ENCODE results near the gene HORMAD1. TPM values are rescaled to one million over a fixed set of nuclear protein-coding genes. Genes with fewer than 3 reads are reported as not detected.

HORMAD1 gene
- total and polyA plus RNA-seq, 2 experiments from 2014 or later: not detected

DNA sequence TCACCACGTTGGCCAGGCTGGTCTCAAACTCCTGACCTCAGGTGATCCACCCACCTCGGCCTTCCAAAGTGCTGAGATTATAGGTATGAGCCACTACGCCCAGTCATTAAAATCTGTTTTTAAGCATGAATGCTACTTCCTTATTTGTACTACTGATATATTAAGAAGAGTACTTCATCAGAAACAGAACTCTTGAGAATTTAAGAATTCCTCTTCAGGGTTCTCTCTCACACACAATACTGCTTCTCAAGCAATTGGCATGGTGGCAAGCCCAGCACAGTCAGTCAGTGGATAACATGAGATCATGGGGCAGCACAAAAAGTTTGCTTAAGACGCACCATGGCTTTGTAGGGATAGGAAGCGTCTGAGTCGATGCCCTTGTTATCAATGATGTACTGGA lies 30.7 kb upstream of the HORMAD1 start:
- Histone ChIP-seq H2AFZ (peak overlapping the region; percentile 91), H3K27me3 (ENCODE audit: insufficient read depth) (no peaks in the 10 kb centered on the region), H3K4me1 (ENCODE audit: insufficient read depth) (no peaks in the 10 kb centered on the region), H3K4me3 (no peak overlapping the region), H3F3A (replicated peaks; ENCODE audit: low read depth) (no peaks in the 10 kb centered on the region), H3K27ac (ENCODE audit: low read depth) (0 out of 2 replicates have a peak overlapping the region, but pooled peaks have one; percentile 26), H3K79me2 (replicated peaks; ENCODE audit: insufficient read depth) (no peaks in the 10 kb centered on the region), H3K36me3 (ENCODE audit: insufficient read depth) (no peaks in the 10 kb centered on the region), H3K9me2 (ENCODE audit: insufficient read depth) (no peaks in the 10 kb centered on the region; the same call in 1 of the 2 replicates), H3K4me2 (no peak overlapping the region), H4K20me1 (replicated peaks; ENCODE audit: insufficient read depth) (no peaks in the 10 kb centered on the region)
- ATAC-seq (no peak), DNase-seq (ENCODE audit: low spot score) (no peak)
- H3K4me1 Mint-ChIP-seq: peaks cover 2% of the 10 kb centered on the region; the same call in 1 of the 3 replicates
- TF ChIP-seq EZH2phosphoT487 (IDR thresholded peaks at IDR 0.05; ENCODE audit: unreplicated experiment): no peak
- no peaks in the 10 kb centered on the region for H3K36me3 Mint-ChIP-seq (ENCODE audit: low read depth)
- H3K9me3 Mint-ChIP-seq: no peaks in the 10 kb centered on the region
- H3K4me3 Mint-ChIP-seq: no peak overlapping the region
- H3K27me3 Mint-ChIP-seq (ENCODE audit: insufficient read depth, low read depth, poor library complexity): no peaks in the 10 kb centered on the region
- no peak overlapping the region for H3K27ac Mint-ChIP-seq

DNA sequence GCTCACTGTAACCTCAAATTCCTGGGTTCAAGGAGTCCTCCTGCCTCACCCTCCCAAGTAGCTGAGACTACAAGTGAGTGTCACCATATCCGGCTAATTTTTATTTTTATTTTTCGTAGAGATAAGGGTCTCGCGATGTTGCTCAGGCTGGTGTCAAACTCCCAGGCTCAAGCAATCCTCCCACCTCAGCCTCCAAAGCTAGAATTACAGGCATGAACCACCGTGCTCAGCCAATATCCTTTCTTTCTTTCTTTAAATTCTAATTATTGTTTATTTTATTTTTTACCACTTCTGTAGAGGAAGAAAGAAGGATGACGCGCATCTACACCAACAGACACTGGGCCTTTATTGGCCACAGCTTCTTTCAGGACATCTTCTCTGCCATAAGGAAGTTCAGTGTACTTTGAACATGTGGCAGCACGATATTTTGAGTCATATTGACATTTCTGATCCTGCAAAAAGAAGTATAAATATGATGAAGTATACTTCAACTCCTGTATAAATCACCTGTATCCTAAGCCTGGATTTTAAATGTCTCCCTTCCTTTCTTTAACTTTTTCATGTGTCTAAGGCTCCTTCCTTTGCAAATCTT lies 29.1 kb upstream of the HORMAD1 start:
- H3K79me2 ChIP-seq (replicated peaks; ENCODE audit: insufficient read depth): no peaks in the 10 kb centered on the region
- no peak overlapping the region for H3K4me3 Mint-ChIP-seq
- no peaks in the 10 kb centered on the region for H3K36me3 ChIP-seq (ENCODE audit: insufficient read depth)
- H3K4me1 Mint-ChIP-seq: peaks cover 2% of the 10 kb centered on the region; the same call in 1 of the 3 replicates
- H2AFZ ChIP-seq: no peak overlapping the region; the same call in 1 of the 2 replicates
- H3K27ac ChIP-seq (ENCODE audit: low read depth): no peak overlapping the region
- no peaks in the 10 kb centered on the region for H3K36me3 Mint-ChIP-seq (ENCODE audit: low read depth)
- H3K4me1 ChIP-seq (ENCODE audit: insufficient read depth): no peaks in the 10 kb centered on the region
- no peak overlapping the region for H3K4me3 ChIP-seq
- H3K27me3 Mint-ChIP-seq (ENCODE audit: insufficient read depth, low read depth, poor library complexity): no peaks in the 10 kb centered on the region
- H3K27ac Mint-ChIP-seq: no peak overlapping the region
- no peaks in the 10 kb centered on the region for H4K20me1 ChIP-seq (replicated peaks; ENCODE audit: insufficient read depth)
- 0 out of 2 replicates have a peak, but pooled peaks cover 2% of the 10 kb centered on the region for H3F3A ChIP-seq (replicated peaks; ENCODE audit: low read depth)
- H3K9me2 ChIP-seq (ENCODE audit: insufficient read depth): no peaks in the 10 kb centered on the region; the same call in 1 of the 2 replicates
- no peak for TF ChIP-seq NANOG (IDR thresholded peaks at IDR 0.05; ENCODE audit: borderline replicate concordance)
- TF ChIP-seq, protein P1, sequence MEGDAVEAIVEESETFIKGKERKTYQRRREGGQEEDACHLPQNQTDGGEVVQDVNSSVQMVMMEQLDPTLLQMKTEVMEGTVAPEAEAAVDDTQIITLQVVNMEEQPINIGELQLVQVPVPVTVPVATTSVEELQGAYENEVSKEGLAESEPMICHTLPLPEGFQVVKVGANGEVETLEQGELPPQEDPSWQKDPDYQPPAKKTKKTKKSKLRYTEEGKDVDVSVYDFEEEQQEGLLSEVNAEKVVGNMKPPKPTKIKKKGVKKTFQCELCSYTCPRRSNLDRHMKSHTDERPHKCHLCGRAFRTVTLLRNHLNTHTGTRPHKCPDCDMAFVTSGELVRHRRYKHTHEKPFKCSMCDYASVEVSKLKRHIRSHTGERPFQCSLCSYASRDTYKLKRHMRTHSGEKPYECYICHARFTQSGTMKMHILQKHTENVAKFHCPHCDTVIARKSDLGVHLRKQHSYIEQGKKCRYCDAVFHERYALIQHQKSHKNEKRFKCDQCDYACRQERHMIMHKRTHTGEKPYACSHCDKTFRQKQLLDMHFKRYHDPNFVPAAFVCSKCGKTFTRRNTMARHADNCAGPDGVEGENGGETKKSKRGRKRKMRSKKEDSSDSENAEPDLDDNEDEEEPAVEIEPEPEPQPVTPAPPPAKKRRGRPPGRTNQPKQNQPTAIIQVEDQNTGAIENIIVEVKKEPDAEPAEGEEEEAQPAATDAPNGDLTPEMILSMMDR (conservative IDR thresholded peaks at IDR 0.05; ENCODE audit: low read depth in 2 of 2): no peak
- DNase-seq (ENCODE audit: low spot score) (no peak), ATAC-seq (no peak)
- no peaks in the 10 kb centered on the region for H3K27me3 ChIP-seq (ENCODE audit: insufficient read depth)
- H3K9me3 Mint-ChIP-seq: no peaks in the 10 kb centered on the region
- no peak overlapping the region for H3K4me2 ChIP-seq

DNA sequence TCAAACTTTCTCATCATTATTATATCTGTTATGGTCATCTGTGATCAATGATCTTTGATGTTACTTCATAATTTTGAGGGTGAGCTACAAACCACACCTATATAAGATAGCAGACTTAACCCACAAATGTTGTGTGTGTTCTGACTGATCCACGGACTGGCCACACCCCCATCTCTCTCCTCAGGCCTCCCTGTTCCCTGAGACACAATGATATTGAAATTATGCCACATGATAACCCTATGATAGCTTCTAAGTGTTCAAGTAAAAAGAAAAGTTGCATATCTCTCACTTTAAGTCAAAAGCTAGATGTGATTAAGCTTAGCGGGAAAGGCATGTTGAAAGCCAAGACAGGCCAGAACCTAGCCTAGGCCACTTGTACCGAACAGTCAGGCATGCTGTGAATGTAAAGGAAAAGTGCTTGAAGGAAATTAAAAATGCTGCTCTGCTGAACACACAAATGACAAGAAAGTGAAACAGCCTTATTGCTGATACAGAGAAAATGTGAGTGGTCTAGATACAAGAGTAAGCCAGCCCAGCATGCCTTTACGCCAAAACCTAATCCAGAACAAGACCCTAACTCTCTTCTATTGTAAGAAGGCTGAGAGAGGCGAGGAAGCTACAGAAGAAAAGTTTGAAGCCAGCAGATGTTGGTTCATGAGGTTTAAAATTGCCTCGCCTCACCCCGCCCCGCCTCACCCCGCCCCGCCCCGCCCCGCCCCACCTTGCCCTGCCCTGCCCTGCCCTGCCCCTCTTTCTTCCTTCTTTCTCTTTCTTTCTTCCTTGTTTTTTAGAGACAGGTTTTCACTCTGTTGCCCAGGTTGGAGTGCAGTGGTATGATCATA lies 28.4 kb upstream of the HORMAD1 start:
- no peak for ATAC-seq
- H3K4me1 Mint-ChIP-seq: peaks cover 2% of the 10 kb centered on the region; the same call in 1 of the 3 replicates
- no peaks in the 10 kb centered on the region for H3K9me3 Mint-ChIP-seq
- Histone ChIP-seq H3K27me3 (ENCODE audit: insufficient read depth) (no peaks in the 10 kb centered on the region), H2AFZ (peak overlapping the region; percentile 91), H3K36me3 (ENCODE audit: insufficient read depth) (no peaks in the 10 kb centered on the region), H3K4me1 (ENCODE audit: insufficient read depth) (no peaks in the 10 kb centered on the region), H3K4me3 (no peak overlapping the region), H3K27ac (ENCODE audit: low read depth) (no peak overlapping the region), H3K79me2 (replicated peaks; ENCODE audit: insufficient read depth) (no peaks in the 10 kb centered on the region), H4K20me1 (replicated peaks; ENCODE audit: insufficient read depth) (no peaks in the 10 kb centered on the region), H3F3A (replicated peaks; ENCODE audit: low read depth) (0 out of 2 replicates have a peak, but pooled peaks cover 2% of the 10 kb centered on the region), H3K9me2 (ENCODE audit: insufficient read depth) (no peaks in the 10 kb centered on the region; the same call in 1 of the 2 replicates), H3K4me2 (no peak overlapping the region)
- H3K27me3 Mint-ChIP-seq (ENCODE audit: insufficient read depth, low read depth, poor library complexity): no peaks in the 10 kb centered on the region
- no peak overlapping the region for H3K4me3 Mint-ChIP-seq
- no peak overlapping the region for H3K27ac Mint-ChIP-seq
- no peak for DNase-seq (ENCODE audit: low spot score)
- H3K36me3 Mint-ChIP-seq (ENCODE audit: low read depth): no peaks in the 10 kb centered on the region
- TF ChIP-seq, protein P1 (conservative IDR thresholded peaks at IDR 0.05; ENCODE audit: low read depth in 2 of 2): no peak

Data from GM23338 (cell line).